ENCODE data around the gene ZRANB3.

ZRANB3 gene

GRCh38 chr2:135252805-135253458 lies 278.1 kb downstream of the ZRANB3 start:
- no peak for DNase-seq (ENCODE audit: low spot score)

GRCh38 chr2:135248611-135249010 lies 282.4 kb downstream of the ZRANB3 start:
- DNase-seq (ENCODE audit: low spot score): no peak

DNA sequence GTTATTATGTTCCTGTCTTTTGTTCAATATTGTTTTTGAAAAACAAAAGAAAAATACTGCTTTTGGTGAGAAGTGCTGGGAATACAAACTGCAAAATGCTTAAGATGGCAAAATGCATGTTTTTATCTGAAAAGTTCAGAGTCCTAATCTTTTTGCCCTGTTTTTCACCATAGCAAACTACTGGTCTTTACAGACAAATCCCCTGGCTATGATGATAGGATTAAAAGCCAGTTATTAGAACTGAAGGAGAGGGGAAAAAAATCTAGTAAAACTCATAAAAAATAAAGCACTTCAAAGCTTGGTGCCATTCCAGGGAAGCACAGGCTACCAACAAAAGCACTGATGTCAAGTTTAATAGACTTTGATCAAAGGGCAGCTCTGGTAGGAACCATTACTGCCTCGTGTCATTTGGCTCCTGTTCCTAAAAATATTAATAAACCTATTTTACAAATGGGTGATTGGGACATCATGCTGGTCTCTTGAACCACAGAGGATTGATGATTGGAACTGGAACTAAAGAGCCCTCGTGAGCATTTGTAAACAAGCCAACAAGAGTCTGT lies 284.2 kb downstream of the ZRANB3 start:
- DNase-seq (ENCODE audit: low spot score): no peak

DNA sequence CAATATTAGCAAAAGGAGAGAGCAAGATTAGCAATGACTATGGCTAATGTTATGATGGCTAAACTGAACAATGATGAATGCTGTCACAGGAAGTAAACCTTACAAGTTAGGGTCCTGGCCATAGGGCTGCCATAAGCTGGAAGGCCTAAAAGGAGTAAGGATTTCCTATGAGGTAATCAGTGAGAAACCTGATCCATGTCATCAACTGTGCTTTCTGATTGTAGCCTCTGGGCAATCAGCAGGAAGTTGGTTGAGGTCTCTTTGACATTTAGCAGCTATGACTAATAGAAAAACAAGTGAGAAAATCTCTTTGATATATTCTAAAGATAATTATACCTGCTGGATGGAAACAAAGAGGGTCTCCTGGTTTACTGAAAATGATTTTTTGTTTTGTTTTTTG lies 285.9 kb downstream of the ZRANB3 start:
- peak; percentile 48 for DNase-seq (ENCODE audit: low spot score)

DNA sequence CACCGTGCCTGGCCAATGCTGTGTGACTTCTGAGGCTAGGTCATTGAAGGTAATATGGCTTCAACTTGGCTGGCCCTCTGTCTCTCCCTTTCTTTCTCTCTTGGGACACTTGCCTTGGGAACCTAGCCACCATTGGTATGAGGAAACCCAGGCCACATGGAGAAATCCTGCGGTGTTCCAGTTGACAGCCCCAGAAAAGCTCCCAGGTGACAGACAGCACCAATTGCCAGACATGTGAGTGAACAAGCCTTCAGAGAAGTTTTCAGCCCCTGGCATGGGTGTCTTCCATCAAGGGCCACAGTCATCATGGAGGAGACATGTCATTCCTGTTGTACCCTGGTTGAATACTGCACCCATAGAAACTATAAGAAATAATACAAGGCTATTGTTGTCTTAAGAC lies 292.4 kb downstream of the ZRANB3 start:
- DNase-seq (ENCODE audit: low spot score): no peak

GRCh38 chr2:135230150-135230549 lies 300.9 kb downstream of the ZRANB3 start:
- DNase-seq (ENCODE audit: low spot score): no peak

GRCh38 chr2:135227386-135227785 lies 303.6 kb downstream of the ZRANB3 start:
- no peak for DNase-seq (ENCODE audit: low spot score)

GRCh38 chr2:135226961-135227360 lies 304.1 kb downstream of the ZRANB3 start:
- DNase-seq (ENCODE audit: low spot score): no peak

- no peak for DNase-seq (ENCODE audit: low spot score)
Observed at GRCh38 chr2:135225781-135226180, 305.2 kb downstream of the ZRANB3 start.

GRCh38 chr2:135219226-135219625 lies 311.8 kb downstream of the ZRANB3 start:
- no peak for DNase-seq (ENCODE audit: low spot score)

DNA sequence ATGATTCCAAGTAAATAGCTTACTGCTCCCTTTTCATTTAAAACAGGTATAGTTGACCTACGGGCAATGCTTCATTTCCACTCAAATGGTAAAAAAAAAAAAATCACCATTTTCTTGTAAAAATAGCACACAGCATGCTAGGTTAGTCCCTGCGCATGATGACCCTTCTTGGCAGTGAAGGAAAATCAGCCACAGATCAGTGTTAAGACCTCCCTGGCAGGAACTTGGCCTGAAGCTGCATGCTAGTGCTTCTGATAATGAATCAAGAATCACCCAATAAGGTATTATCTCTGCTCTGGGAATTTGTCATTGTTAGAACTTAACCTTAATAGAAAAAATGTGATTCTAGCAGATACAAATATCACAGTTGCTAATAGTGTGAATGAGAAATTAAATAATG lies 312.6 kb downstream of the ZRANB3 start:
- DNase-seq (ENCODE audit: low spot score): no peak

DNA sequence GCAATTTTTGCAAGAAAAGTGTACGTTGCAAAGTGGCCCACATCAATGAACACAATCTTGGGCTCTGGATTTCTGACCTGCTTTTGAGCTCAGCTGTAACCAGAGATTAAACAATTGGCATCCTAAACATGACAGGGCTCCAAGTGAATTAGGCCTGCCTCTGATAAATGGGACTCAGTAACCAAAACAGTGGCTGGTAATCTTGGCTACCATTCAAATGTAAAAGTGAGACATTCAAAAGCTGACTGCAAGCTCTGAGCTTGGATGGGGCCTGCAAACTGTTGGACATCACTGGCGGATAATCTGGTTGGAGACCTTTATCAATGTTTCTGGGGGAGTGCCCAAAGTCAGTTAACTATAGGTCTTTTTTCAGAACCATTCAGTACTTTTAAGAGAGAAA lies 318.3 kb downstream of the ZRANB3 start:
- DNase-seq (ENCODE audit: low spot score): no peak

GRCh38 chr2:135208016-135208415 lies 323.0 kb downstream of the ZRANB3 start:
- DNase-seq (ENCODE audit: low spot score): no peak

DNA sequence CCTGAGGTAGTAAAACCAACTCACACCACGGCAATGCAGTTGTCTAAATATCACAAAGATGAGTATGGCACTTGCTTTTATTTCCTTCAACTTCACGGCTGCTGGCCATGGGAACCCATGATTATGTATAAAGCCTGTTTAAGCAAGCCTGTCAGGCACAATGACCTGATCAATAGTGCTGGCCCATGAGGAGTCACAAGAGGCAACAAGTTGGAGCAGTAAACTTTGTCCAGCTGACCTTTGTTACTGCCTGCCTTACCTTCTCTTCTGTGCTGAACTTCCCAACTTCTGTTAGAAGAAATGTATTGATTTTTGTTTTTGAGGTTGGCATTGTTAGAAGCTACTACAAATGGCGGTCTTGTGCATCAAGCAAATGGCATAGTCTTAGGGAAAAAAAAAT lies 327.1 kb downstream of the ZRANB3 start:
- DNase-seq (ENCODE audit: low spot score): no peak

DNA sequence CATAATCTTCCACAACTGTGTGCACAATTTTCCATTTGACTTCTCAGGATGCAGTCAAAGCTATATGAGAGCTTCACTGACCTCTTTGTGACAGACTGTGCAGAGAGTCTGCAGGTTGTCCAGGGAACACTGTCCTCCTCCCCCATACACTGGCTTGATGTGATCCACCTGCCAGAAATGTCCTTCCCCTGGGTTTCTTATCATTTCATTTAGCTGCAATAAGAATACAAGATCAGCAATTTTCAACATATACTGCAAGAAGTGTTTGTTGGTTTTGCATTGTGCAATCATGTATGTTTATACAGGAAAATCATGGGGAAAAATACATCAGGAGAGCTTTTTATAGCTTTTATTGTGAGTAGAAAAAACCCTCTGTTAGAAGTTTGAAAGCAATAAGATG lies 328.3 kb downstream of the ZRANB3 start:
- no peak for DNase-seq (ENCODE audit: low spot score)

DNA sequence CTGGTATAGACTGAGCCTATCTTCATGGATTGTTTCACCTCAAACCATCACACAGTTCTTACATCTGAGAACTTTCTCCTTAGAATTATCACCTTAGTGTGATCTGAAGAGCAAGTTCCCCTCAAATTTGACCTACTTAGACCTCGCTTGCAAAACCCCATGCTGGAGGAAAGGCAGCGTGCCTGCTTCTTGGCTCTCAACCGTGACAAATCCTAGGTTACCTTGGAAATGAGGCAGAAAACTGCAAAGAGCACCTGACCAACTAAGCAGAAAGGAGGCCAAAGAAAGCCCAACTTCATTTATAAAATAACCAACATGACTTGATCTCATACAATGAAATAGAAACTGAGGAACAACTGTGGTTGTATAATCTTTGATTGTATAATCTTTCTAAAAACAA lies 332.5 kb downstream of the ZRANB3 start:
- DNase-seq (ENCODE audit: low spot score): no peak

DNA sequence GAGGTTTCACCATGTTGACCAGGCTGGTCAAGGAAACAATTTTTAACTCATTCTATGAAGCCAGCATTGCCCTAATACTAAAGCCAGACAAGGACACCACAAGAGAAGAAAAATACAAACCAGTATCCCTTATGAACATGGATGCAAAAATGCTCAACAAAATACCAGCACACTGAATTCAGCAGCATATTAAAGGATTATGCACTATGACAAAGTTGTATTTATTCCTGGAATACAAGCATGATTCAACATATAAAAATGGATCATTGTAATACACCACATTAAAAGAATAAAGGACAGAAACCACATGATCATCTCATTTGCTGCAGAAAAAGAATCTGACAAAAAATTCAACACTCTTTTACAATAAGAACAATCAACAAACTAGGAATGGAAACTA lies 340.2 kb downstream of the ZRANB3 start:
- DNase-seq (ENCODE audit: low spot score): no peak

- no peak for DNase-seq (ENCODE audit: low spot score)
Observed at GRCh38 chr2:135189148-135189547, 341.9 kb downstream of the ZRANB3 start.

DNA sequence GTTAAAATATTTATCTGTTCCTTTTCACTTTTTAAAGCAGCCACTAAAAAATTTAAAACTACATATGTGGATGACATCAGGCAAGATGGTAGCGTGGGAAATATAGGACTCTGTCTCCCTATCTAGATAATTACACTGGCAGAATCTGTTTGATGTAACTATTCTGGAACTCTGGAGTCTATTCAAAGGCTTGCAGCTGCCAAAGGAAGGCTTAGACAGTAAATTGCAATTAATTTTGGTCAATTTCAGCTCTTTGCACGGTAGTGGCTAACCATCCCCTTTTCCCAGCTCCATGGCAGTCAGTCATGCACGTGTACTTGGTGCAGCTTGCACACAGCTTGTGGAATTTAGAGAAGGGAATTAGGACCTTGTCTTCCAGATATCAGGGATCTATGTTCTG lies 343.7 kb downstream of the ZRANB3 start:
- no peak for DNase-seq (ENCODE audit: low spot score)

GRCh38 chr2:135186054-135186453 lies 345.0 kb downstream of the ZRANB3 start:
- no peak for DNase-seq (ENCODE audit: low spot score)

DNA sequence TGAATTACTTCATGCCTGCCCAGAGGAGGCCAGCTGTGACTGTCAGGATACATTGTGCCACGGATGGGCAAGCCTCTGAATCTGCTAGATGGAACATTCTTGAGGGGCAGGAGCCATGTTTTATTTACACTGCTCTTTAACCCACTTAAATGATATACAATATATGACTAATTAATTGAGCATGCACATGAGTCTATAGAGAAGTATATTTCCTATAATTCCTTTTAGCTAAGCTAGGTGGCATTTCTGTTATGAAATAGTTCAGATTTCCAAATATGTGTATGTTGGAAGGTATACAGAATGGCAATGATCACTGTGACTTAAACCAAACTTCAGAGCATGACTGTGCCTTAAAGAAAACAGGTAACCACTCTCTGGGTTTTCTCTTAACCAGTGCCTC lies 347.2 kb downstream of the ZRANB3 start:
- DNase-seq (ENCODE audit: low spot score): no peak

DNA sequence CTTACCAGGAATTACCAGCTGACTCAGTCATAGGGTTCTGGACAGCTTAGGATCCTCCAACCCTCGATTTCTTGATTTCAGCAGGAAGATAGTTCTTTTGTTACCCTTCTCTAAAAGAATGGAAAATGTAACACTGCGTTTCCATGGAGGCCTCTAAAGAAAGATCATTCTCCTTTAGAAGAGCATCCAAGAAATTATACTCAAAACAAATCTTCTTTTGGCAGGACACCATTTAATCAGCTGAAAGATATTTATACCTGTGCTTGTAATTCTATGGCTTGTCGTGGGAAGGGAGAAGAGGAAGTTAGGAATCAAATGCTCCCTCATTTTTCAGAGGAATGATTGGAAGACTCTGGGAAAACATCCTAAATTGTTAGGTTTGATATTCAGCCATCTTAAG lies 348.4 kb downstream of the ZRANB3 start:
- DNase-seq (ENCODE audit: low spot score): no peak

DNA sequence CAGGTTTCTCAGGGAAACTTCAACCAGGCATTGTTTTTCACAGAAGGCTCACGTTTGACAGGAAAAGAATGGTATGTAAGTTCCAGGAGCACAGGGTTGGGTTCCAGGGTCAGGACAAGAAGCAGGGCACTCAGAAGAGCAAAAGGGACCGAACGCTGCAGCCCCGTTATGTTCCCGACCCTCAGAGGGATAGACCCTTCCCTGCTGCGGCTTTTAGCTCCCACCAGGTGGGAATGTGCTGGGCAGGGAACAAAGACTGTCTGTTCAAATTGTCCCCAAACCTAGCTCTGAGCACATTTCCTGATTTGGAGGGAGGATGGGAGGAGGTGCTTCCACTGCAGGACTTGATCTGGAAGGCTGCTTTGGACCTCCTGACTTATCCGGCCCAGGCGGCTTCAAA lies 348.8 kb downstream of the ZRANB3 start:
- DNase-seq (ENCODE audit: low spot score): no peak

GRCh38 chr2:135179689-135180088 lies 351.3 kb downstream of the ZRANB3 start:
- DNase-seq (ENCODE audit: low spot score): no peak

Data from activated CD4-positive, alpha-beta T cell treated with anti-CD3 and anti-CD28 coated beads, Interleukin-2, Interleukin-4, amounts not matched to agents 100 ng/mL and 50 ng/mL, durations not matched to agents 16 hours and 8 hours (primary cell).